HT-29 (cell line): Measurements from ENCODE around the gene TNP2. TPM values are rescaled to one million over a fixed set of nuclear protein-coding genes. Genes with fewer than 3 reads are reported as not detected.
"Not testable (repeated sequence)": the region's sequence is repeated elsewhere in the genome, so short reads cannot be mapped to it uniquely, and the experiment has no call there.

ENCODE experiments used
- DNase-seq: peaks from one replicate; pipeline ENCODE4 v3.0.0-alpha.2; 2015; ENCODE audit warnings: low spot score
- total RNA-seq: library from RNA; depleted of rRNA; stranded (reverse); fragments of >200 nt; shearing (Covaris generic); gene quantifications from 2 replicates; pipeline ENCODE4 v1.2.3, GENCODE V29; 2014

The TNP2 gene
- total RNA-seq, 1 experiment from 2014 or later, result not detected

GRCh38 chr16:11300560-11300892 is 31.4 kb upstream of the TNP2 start:
- DNase-seq, result no peak

GRCh38 chr16:11299865-11300559 is 30.9 kb upstream of the TNP2 start:
- DNase-seq, result no peak

DNA sequence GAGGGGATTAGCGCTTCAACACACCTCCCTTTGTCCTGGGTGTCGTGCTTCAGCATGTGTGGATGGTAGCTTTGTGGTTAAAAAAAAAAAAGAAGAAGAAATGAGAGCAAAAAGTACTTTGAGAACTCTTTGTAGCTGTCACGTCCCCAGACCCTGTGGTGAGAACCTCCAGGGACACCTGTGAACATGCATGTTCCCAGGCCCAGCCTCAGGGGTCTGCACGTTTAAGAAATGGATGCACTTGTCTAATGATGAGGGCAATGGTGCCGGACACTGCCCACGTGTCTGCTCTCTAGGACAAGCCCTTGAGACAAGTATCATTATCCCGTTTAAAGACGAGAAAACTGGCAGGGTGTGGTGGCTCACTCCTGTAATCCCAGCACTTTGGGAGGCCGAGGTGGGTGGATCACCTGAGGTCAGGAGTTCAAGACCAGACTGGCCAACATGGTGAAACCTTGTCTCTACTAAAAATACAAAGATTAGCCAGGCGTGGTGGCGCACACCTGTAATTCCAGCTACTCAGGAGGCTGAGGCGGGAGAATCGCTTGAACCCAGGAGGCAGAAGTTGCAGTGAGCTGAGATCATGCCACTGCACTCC is 29.9 kb upstream of the TNP2 start:
- not testable (repeated sequence) for DNase-seq

GRCh38 chr16:11298143-11298900 is 29.2 kb upstream of the TNP2 start:
- DNase-seq, result no peak

- DNase-seq, result peak; percentile 40
These were observed 28.5 kb upstream of the TNP2 start for GRCh38 chr16:11297492-11298142.

GRCh38 chr16:11296706-11297491 is 27.8 kb upstream of the TNP2 start:
- DNase-seq, result no peak

DNA sequence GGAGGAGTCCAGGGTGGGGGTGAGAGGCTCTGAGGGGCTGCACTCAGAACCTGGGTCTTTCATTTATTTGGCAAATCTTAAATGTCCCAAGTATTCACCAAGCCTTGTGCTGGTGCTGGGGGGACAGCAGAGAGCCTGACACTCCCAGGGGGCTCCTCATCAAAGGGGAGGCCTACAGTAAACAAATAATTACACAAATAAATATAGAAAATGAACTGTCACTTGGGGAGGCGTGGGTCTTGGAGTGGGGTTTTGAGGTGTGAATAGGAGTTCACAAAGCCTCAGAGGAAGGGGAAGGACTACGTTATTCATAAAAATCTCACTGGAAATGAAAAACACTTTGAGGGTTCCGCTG is 27.2 kb upstream of the TNP2 start:
- no peak for DNase-seq

DNA sequence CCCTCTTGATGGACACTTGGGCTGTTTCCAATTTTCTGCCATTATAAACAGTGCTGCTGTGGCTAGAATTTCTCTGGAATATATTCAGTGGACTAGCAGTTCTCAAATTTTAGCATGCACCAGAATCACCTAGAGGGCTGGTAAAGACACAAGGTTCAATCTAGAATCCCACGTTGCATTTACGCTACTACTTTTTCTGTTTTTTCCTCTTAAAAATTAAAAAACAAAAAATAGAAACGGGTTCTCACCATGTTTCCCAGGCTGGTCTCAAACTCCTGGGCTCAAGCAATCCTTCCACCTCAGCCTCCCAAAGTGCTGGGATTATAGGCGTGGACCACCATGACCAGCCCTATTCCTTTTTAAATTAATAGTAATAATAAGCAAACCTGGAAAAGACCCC is 26.5 kb upstream of the TNP2 start:
- no peak for DNase-seq

- DNase-seq, result no peak
These were observed 23.1 kb upstream of the TNP2 start for GRCh38 chr16:11292076-11292748.

DNA sequence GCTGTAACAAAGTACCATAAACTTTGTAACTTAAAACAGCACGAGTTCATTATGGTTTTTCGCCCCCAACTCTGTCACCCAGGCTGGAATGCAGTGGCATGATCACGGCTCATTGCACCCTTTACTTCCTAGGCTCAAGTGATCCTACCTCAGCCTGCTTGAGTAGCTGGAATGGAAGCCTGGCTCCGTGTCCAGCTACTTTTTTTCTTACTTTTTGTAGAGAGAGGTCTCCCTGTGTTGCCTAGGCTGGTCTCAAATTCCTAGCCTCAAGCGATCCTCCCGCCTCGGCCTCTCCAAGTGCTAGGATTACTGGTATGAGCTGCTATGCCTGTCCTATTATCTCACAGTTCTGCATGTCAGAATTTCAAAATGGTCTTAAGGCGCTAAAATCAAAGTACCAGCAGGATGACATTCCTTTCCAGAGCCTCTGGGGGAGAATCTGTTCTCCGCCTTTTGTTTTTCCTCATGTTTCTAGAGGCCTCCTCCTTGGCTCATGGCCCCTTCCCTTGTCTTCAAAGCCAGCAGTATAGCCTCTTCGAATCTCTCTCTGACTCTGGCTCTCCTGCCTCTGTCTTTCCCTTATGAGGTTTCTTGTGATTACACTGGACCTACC is 22.1 kb upstream of the TNP2 start:
- no peak for DNase-seq

DNA sequence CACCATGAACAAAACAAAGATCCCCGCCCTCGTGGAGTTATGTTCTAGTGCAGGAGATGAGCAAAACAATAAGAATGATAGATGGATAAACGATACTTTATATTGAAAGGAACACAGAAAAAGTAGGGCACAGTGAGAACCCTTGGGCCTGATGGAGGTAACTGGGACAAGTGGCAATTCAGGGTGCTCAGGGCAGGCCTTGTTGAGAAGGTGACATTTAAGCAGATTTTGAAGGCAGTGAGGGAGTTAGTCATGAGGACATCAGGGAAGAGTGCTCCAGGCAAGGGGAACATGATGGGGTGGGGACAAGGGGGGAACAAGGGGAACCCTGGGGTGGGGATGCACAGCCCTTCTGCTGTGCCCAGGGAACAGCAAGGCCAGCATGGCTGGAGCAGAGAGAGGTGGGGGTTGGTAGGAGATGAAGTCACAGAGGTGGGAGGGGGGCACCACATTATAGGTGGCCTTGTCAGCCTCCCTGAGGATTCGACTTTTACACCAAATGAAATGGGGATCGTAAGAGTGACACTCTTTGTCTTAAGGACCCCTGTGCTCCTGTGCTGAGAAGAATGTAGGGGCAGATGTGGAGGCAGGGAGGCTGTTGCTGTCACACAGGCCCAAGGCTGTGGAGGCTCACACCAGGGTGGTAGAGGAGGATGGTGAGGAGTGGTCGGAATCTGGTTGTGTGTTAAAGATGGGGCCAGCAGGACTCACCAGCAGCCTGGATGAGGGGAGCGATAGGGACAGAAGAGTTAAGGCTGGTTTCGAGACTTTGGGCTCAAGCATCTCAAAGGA is 21.2 kb upstream of the TNP2 start:
- no peak for DNase-seq

DNA sequence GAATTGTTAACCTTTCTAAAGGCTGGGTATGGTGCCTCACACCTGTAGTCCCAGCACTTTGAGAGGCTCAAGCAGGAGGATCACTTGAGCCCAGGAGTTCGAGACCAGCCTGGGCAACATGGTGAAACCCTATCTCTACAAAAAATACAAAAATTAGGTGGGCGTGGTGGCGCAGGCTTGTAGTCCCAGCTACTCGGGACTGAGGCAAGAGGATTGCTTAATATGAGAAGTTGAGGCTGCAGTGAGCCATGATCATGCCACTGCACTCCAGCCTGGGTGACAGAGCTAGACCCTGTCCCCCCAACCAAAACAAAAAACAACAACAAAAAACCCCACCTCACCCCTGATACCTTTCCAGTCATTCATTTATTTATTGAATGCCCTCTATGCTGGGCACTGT is 20.6 kb upstream of the TNP2 start:
- not testable (repeated sequence) for DNase-seq

DNA sequence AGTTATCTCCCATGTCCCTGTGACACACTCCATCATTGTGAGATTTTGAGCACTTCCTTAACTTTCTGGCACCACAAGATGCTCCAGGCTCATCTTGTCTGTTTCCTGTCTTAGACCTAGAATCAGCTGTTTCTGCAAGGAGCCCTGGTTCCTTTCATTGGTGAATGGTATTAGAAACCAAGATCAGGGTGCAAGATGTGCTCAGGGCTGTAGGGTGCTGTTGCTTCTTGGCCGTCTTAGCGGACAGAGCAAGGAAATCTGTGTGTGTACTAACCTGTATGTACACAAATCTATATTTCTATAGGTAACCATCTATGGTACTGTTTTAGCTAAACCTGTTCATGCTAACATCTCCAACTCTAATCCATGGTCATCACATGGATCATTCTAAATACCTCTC is 20.1 kb upstream of the TNP2 start:
- DNase-seq, result no peak

DNA sequence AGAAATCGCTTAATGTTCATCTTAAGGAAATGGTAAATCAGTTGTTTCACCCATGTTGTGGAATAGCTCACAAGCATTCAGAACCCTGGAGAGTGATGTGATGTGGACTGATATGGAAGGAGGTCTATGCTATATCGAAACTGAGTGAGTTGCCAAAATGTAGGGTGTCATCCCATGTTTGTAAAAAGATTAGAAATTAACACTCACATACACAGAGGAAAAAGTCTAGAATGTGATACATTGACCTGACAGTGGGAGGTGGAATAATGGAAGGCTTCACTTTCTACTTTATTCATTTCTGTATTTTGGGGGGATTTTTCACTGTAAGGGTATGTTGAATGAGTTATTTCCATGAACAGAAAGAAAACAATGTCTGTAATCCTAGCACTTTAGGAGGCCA is 16.7 kb upstream of the TNP2 start:
- no peak for DNase-seq

DNA sequence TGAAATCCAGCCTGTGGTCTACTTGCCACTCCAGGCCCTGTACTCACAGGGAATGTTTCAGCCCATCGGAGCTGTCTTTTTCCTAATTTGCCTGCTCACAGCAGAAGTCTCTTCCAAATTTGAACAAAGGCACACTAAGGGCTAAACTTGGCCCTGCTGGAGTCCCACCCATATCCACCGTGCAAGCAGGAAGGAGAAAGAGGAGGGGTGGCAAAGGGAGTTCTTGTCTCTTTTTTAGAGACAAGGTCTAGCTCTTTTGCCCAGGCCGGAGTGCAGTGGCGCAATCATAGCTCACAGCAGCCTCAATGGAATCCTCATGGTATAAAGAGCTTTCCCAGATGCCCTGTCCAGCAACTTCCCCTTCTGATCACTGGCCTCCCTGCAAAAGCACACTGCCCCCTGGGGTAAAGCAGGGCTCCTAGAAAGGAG is 14.7 kb upstream of the TNP2 start:
- DNase-seq, result no peak

DNA sequence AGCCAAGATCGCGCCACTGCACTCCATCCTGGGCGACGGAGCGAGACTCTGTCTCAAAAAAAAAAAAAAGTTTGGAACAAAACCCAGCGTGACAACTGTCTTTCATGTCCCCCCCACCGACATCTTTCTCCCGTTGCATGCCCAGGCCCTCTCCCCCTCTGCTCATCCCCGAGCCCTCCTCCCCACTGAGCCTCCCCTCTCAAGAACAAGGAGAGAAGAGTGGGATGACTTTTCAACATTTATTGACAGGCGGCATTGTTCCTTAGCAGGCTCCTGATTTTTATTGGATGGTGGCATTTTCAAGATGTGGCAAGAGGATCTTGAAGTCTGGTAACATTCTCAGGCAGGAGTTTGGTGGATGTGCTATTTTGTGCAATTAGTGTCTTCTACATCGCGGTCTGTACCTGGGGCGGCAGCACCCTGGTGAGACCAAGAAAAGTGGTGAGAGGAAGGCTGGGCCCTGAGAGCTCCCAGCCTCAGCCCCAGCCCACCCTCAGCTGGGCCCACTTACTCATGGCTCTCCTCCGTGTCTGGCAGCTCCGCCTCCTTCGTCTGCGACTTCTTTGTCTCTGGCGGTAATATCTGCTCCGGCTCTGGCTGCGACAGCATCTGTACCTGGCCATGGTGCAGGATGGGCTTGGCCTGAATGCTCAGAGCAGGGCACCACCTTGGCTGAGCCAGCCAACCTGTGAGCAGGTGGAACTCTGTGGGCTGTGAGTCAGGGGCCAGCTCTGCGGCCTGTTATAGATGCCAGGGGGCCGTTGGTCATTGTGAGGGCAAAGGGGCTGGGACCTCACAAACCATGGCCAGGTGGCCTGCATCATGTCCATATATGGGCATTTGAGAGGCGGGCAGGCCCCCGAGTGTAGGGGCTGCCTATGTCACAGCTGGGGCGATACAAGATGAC is 11.7 kb upstream of the TNP2 start, which contains the start of gene PRM1:
Gene PRM1 (minus strand): TSS at position 715 of the 907 bp plus-strand sequence. CDS start 92 bp downstream, at position 623.
- DNase-seq, result no peak

DNA sequence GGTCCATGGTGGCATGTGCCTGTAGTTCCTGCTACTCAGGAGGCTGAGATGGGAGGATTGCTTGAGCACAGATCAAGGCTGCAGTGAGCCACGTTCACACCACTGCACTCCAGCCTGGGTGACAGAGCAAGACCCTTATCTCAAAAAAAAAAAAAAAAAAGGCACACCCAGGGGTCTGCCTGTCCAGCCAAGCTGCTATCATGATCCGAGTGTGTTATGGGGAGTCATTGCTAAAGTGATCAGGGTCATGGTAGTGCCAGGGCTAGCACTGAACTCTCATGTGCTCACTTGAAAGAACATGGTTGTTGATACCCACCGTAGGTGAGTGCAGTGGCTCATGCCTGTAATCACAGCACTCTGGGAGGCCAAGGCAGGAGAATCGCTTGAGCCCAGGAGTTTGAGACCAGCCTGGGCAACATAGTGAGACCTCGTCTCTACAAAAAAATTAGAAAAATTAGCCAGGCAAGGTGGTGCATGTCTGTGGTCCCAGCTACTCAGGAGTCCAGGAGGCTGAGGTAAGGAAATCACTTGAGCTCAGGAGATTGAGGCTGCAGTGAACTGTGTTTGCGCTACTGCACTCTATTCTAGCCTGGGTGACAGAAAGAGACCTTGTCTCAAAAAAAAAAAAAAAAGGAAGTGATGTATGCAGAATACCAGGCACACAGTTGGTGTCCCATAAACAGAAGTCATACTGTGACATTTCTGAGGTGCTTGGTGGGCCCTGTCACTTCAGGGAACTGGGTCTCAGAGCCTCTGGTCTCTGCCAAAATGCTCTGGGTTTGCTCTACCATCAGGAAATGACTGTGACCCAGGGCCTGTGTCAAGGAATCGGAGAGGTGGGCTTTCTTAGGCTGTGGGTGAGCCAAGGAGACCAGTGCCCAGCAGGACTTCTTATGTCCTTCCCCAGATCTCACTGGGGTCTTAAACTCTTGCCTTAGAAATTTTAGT is 9.8 kb upstream of the TNP2 start:
- no peak for DNase-seq
